Measurements from ENCODE around the gene CDR2.
"Not testable (repeated sequence)": the region's sequence is repeated elsewhere in the genome, so short reads cannot be mapped to it uniquely, and the experiment has no call there.

- TF ChIP-seq CTCF, POLR2A (IDR thresholded peaks at IDR 0.05): not testable (repeated sequence)
These were observed 73.0 kb downstream of the CDR2 start for GRCh38 chr16:22301423-22301822.

Measured in esophagus squamous epithelium (tissue), 4 donors.